Measurements from ENCODE around the gene DEPDC5.

- no peak for TF ChIP-seq CTCF (IDR thresholded peaks at IDR 0.05)
- TF ChIP-seq POLR2A (IDR thresholded peaks at IDR 0.05) = no peak
Measured at GRCh38 chr22:31869739-31870138, 115.9 kb downstream of the DEPDC5 start.
